Effector memory CD4-positive, alpha-beta T cell (primary cell): Measurements from ENCODE around the gene GFRA4.

Experiments used
- DNase-seq, 3 donors: peaks; one replicate each; pipeline ENCODE4 v3.0.0-alpha.2; 2020
- H3K27ac ChIP-seq: 2 replicates; pipeline ENCODE4 v1.7.0; 2013; ENCODE audit warnings: mild to moderate bottlenecking, low read length, moderate library complexity; ENCODE audit not compliant: insufficient read depth, poor library complexity, severe bottlenecking
- H3K27me3 ChIP-seq: replicated peaks from 2 replicates; pipeline ENCODE4 v1.7.0; 2013; ENCODE audit warnings: mild to moderate bottlenecking, low read length; ENCODE audit not compliant: insufficient read depth, control insufficient read depth, poor library complexity, severe bottlenecking
- H3K36me3 ChIP-seq: 2 replicates; pipeline ENCODE4 v1.7.0; 2013; ENCODE audit warnings: mild to moderate bottlenecking, low read length, moderate library complexity; ENCODE audit not compliant: control insufficient read depth, insufficient read depth
- H3K4me1 ChIP-seq: 2 replicates; pipeline ENCODE4 v1.7.0; 2013; ENCODE audit warnings: low read length, mild to moderate bottlenecking; ENCODE audit not compliant: control insufficient read depth, insufficient read depth, poor library complexity, severe bottlenecking
- H3K4me3 ChIP-seq: 2 replicates; pipeline ENCODE4 v1.7.0; 2013; ENCODE audit warnings: low read length, low read depth, mild to moderate bottlenecking; ENCODE audit not compliant: insufficient read depth, poor library complexity, severe bottlenecking
- H3K9me3 ChIP-seq: 2 replicates; pipeline ENCODE4 v1.7.0; 2013; ENCODE audit warnings: mild to moderate bottlenecking, low read length, moderate library complexity; ENCODE audit not compliant: control insufficient read depth

Gene GFRA4

GRCh38 chr20:3640259-3640658, 22.9 kb downstream of the GFRA4 start:
- H3K4me3 ChIP-seq, result no peak overlapping the region
- peaks cover 7% of the 10 kb centered on the region for H3K36me3 ChIP-seq
- no peaks in the 10 kb centered on the region for H3K27me3 ChIP-seq
- H3K27ac ChIP-seq, result no peak overlapping the region
- no peaks in the 10 kb centered on the region for H3K4me1 ChIP-seq
- no peaks in the 10 kb centered on the region for H3K9me3 ChIP-seq
- no peak for DNase-seq

- DNase-seq, result no peak
- no peaks in the 10 kb centered on the region for H3K4me1 ChIP-seq
- H3K27me3 ChIP-seq, result no peaks in the 10 kb centered on the region
- no peak overlapping the region for H3K4me3 ChIP-seq
- H3K9me3 ChIP-seq, result no peaks in the 10 kb centered on the region
- H3K27ac ChIP-seq, result no peak overlapping the region
- H3K36me3 ChIP-seq, result peaks cover 3% of the 10 kb centered on the region
These were observed 27.9 kb downstream of the GFRA4 start for GRCh38 chr20:3635346-3635745.

DNA sequence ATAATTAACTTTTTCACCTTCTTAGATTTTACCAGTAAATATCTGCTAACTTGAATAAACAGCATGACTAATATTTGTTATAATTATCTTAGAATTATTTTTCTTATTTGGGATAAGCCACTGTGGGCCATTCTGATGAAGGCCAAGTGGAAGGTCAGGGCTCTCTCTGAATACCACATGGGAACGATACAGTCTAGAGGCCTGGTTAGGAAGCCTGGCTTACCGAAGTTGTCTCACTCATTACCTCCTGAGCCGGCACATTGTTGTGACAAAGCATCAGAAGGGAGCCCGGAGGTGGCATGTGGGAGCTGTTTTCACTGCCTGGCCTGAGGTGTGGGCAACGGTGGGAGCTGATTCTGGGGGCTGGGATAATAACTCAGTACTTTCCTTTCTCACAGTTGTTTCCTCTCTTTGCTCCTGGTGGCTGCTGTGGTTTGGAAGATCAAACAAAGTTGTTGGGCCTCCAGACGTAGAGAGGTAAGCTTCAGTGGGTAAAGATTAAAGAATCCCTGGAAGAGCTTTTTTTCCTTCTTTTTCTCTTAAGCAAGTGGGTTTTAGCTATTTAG, 29.2 kb downstream of the GFRA4 start:
- Histone ChIP-seq H3K36me3 (peaks cover 3% of the 10 kb centered on the region), H3K4me3 (no peak overlapping the region), H3K4me1 (no peaks in the 10 kb centered on the region), H3K27me3 (no peaks in the 10 kb centered on the region), H3K9me3 (no peaks in the 10 kb centered on the region), H3K27ac (no peak overlapping the region)
- DNase-seq, result no peak

GRCh38 chr20:3632311-3633004, 30.7 kb downstream of the GFRA4 start:
- no peak overlapping the region for H3K4me3 ChIP-seq
- no peak overlapping the region for H3K27ac ChIP-seq
- H3K4me1 ChIP-seq, result no peaks in the 10 kb centered on the region
- no peaks in the 10 kb centered on the region for H3K9me3 ChIP-seq
- H3K27me3 ChIP-seq, result no peaks in the 10 kb centered on the region
- H3K36me3 ChIP-seq, result peaks cover 1% of the 10 kb centered on the region
- DNase-seq, result no peak

DNA sequence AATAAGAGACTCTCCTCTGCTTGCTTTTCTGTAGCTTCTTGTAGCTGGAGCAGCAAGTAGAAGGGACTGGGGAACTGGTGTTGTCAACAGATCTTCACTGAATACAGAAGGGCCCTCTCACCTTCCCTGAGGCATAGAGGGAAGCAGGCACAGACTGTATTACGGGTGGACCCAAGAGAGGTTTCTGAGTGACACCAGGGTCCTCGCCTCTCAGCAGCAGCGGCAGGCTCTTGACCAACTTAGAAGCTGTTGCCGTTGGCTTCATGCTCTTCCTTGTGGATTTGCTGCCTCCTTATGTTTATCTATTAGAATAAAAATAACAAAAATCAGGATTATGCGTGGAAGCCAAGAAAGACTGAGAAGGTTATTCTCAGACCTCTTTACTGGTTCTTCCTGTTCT, 31.7 kb downstream of the GFRA4 start:
- no peaks in the 10 kb centered on the region for H3K9me3 ChIP-seq
- DNase-seq, result no peak
- no peak overlapping the region for H3K4me3 ChIP-seq
- no peak overlapping the region for H3K27ac ChIP-seq
- no peaks in the 10 kb centered on the region for H3K27me3 ChIP-seq
- no peaks in the 10 kb centered on the region for H3K36me3 ChIP-seq
- no peaks in the 10 kb centered on the region for H3K4me1 ChIP-seq

DNA sequence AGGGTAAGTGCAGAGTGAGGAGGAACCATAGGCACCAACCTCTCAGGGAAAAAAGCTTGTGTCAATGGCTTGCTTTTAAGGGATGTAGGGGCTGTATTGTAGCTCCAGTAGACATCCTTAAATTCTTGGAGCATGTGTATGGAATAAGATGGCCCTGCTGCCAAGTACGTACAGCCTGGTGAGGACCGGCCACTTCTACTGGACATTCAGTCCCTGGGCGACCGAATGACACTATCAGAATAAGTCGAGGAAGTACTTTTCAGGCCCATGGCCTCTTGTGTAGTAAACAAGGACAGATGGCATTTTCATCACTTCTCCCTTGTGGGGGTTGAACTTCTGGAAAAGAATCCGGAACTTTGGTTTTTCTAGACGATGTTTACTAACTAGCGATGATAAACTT, 32.8 kb downstream of the GFRA4 start:
- H3K27me3 ChIP-seq, result no peaks in the 10 kb centered on the region
- no peak for DNase-seq
- no peaks in the 10 kb centered on the region for H3K4me1 ChIP-seq
- no peaks in the 10 kb centered on the region for H3K36me3 ChIP-seq
- H3K4me3 ChIP-seq, result no peak overlapping the region
- H3K27ac ChIP-seq, result no peak overlapping the region
- no peaks in the 10 kb centered on the region for H3K9me3 ChIP-seq

GRCh38 chr20:3629893-3630292, 33.3 kb downstream of the GFRA4 start:
- Histone ChIP-seq H3K9me3 (no peaks in the 10 kb centered on the region), H3K36me3 (no peaks in the 10 kb centered on the region), H3K4me1 (no peaks in the 10 kb centered on the region), H3K27ac (no peak overlapping the region), H3K4me3 (no peak overlapping the region), H3K27me3 (no peaks in the 10 kb centered on the region)
- DNase-seq, result no peak

GRCh38 chr20:3628502-3629314, 34.5 kb downstream of the GFRA4 start:
- H3K27ac ChIP-seq, result no peak overlapping the region
- no peaks in the 10 kb centered on the region for H3K36me3 ChIP-seq
- DNase-seq, result no peak
- no peaks in the 10 kb centered on the region for H3K4me1 ChIP-seq
- H3K4me3 ChIP-seq, result no peak overlapping the region
- no peaks in the 10 kb centered on the region for H3K9me3 ChIP-seq
- H3K27me3 ChIP-seq, result no peaks in the 10 kb centered on the region

- H3K4me3 ChIP-seq, result no peak overlapping the region
- no peaks in the 10 kb centered on the region for H3K36me3 ChIP-seq
- no peaks in the 10 kb centered on the region for H3K27me3 ChIP-seq
- H3K9me3 ChIP-seq, result no peaks in the 10 kb centered on the region
- no peaks in the 10 kb centered on the region for H3K4me1 ChIP-seq
- DNase-seq, result no peak
- H3K27ac ChIP-seq, result no peak overlapping the region
These were observed 35.7 kb downstream of the GFRA4 start for GRCh38 chr20:3627476-3627875.

GRCh38 chr20:3622406-3622805, 40.8 kb downstream of the GFRA4 start:
- Histone ChIP-seq H3K36me3 (no peaks in the 10 kb centered on the region), H3K4me3 (no peak overlapping the region), H3K9me3 (no peaks in the 10 kb centered on the region), H3K27ac (no peak overlapping the region), H3K27me3 (no peaks in the 10 kb centered on the region), H3K4me1 (no peaks in the 10 kb centered on the region)
- no peak for DNase-seq
